Activated CD8-positive, alpha-beta memory T cell treated with anti-CD3 and anti-CD28 coated beads, Interleukin-2, amount 50 U/mL, for 24 hours (primary cell): ENCODE measurements around the gene DNAH10.

Experiments used
- DNase-seq: peaks from one replicate; pipeline ENCODE4 v3.0.0-alpha.2; 2020; ENCODE audit errors: extremely low read depth

DNAH10 gene

GRCh38 chr12:123843912-123844748 lies 82.0 kb downstream of the DNAH10 start:
- no peak for DNase-seq

- no peak for DNase-seq
These were observed 83.8 kb downstream of the DNAH10 start for GRCh38 chr12:123845881-123846280.

- DNase-seq: no peak
These were observed 84.2 kb downstream of the DNAH10 start for GRCh38 chr12:123846340-123846739.

GRCh38 chr12:123847019-123847418 lies 84.9 kb downstream of the DNAH10 start:
- no peak for DNase-seq

GRCh38 chr12:123847876-123848275 lies 85.8 kb downstream of the DNAH10 start:
- DNase-seq: no peak

- DNase-seq: no peak
These were observed 87.4 kb downstream of the DNAH10 start for GRCh38 chr12:123849517-123849916.

- DNase-seq: no peak
These were observed 88.4 kb downstream of the DNAH10 start for GRCh38 chr12:123850246-123851134.

GRCh38 chr12:123853396-123854070 lies 91.4 kb downstream of the DNAH10 start:
- no peak for DNase-seq

- DNase-seq: no peak
These were observed 92.1 kb downstream of the DNAH10 start for GRCh38 chr12:123854232-123854631.

- DNase-seq: no peak
These were observed 92.8 kb downstream of the DNAH10 start for GRCh38 chr12:123854918-123855317.

GRCh38 chr12:123856681-123857080 lies 94.6 kb downstream of the DNAH10 start:
- DNase-seq: no peak

- DNase-seq: no peak
These were observed 96.1 kb downstream of the DNAH10 start for GRCh38 chr12:123858176-123858575.

- DNase-seq: no peak
These were observed 96.9 kb downstream of the DNAH10 start for GRCh38 chr12:123859035-123859434.

- no peak for DNase-seq
These were observed 98.3 kb downstream of the DNAH10 start for GRCh38 chr12:123860377-123860776.

- DNase-seq: no peak
These were observed 99.3 kb downstream of the DNAH10 start for GRCh38 chr12:123861392-123861791.

- no peak for DNase-seq
These were observed 105.0 kb downstream of the DNAH10 start for GRCh38 chr12:123867141-123867540.

- no peak for DNase-seq
These were observed 106.7 kb downstream of the DNAH10 start for GRCh38 chr12:123868791-123869190.

- DNase-seq: no peak
These were observed 111.7 kb downstream of the DNAH10 start for GRCh38 chr12:123873793-123874192.

GRCh38 chr12:123877968-123878367 lies 115.9 kb downstream of the DNAH10 start:
- no peak for DNase-seq

GRCh38 chr12:123879101-123879500 lies 117.0 kb downstream of the DNAH10 start:
- no peak for DNase-seq

GRCh38 chr12:123879691-123880090 lies 117.6 kb downstream of the DNAH10 start:
- DNase-seq: no peak

GRCh38 chr12:123882161-123882705 lies 120.1 kb downstream of the DNAH10 start:
- DNase-seq: no peak
